Spleen (tissue), 11 donors: Measurements from ENCODE around the gene VAMP2. TPM values are rescaled to one million over a fixed set of nuclear protein-coding genes. Genes with fewer than 3 reads are reported as not detected.
A peak's percentile ranks its signal among the peaks of the same experiment; 100 is the strongest.

ENCODE experiments used
- DNase-seq: peaks from one replicate; pipeline ENCODE4 v3.0.0-alpha.2; 2020
- H3K27ac ChIP-seq, 8 donors: fragments of 200-600 bp; sonication (generic) in 7 of 8; 1 replicate in 4 of 8; 2 replicates in 4 of 8; pipeline versions ENCODE4 v1.5.0 to v1.8.0; 2016 to 2021; ENCODE audit warnings: inconsistent platforms in 4 of 8, mild to moderate bottlenecking in 4 of 8, moderate library complexity in 1 of 8
- H3K27me3 ChIP-seq, 7 donors: fragments of 200-600 bp; sonication (generic) in 6 of 7; replicated peaks in 1 of 7; 1 replicate in 4 of 7; 2 replicates in 3 of 7; pipeline versions ENCODE4 v1.5.0 to v1.8.0; 2016 to 2021; ENCODE audit warnings: inconsistent platforms in 3 of 7, mild to moderate bottlenecking in 1 of 7
- H3K36me3 ChIP-seq, 6 donors: fragments of 200-600 bp; sonication (generic) in 5 of 6; 1 replicate in 4 of 6; 2 replicates in 2 of 6; pipeline versions ENCODE4 v1.5.0 to v1.8.0; 2016 to 2021; ENCODE audit warnings: inconsistent platforms in 2 of 6
- H3K4me1 ChIP-seq, 6 donors: fragments of 200-600 bp; sonication (generic) in 5 of 6; 1 replicate in 3 of 6; 2 replicates in 3 of 6; pipeline versions ENCODE4 v1.5.0 to v1.8.0; 2016 to 2021; ENCODE audit warnings: inconsistent platforms in 3 of 6
- H3K4me3 ChIP-seq, 8 donors: fragments of 200-600 bp; sonication (generic) in 7 of 8; 1 replicate in 4 of 8; 2 replicates in 4 of 8; pipeline versions ENCODE4 v1.5.0 to v1.8.0; 2016 to 2021; ENCODE audit warnings: inconsistent platforms in 4 of 8, mild to moderate bottlenecking in 4 of 8, moderate library complexity in 2 of 8
- H3K9me3 ChIP-seq, 8 donors: fragments of 200-600 bp; sonication (generic) in 7 of 8; 1 replicate in 4 of 8; 2 replicates in 4 of 8; pipeline versions ENCODE4 v1.5.0 to v1.8.0; 2016 to 2021; ENCODE audit warnings: inconsistent platforms in 4 of 8
- POLR2A ChIP-seq, 3 donors: fragments of 450-650 bp; IDR thresholded peaks; one replicate each; pipeline ENCODE4 v1.5.1; 2017; ENCODE audit warnings: antibody characterized with exemption in 3 of 3, mild to moderate bottlenecking in 1 of 3
- POLR2AphosphoS5 ChIP-seq, 3 donors: sonication (generic); formaldehyde crosslinking; IDR thresholded peaks; one replicate each; pipeline ENCODE4 v1.5.1; 2017; ENCODE audit warnings: antibody characterized with exemption in 3 of 3
- WGBS, 5 donors: extraction: QIAGEN DNeasy Blood & Tissue Kit in 3 of 5; methylation state at CpG; one replicate each; pipeline versions ENCODE4 v1.1.5 to v1.1.7; 2013 to 2018; 5-methylcytosine and 5-hydroxymethylcytosine counted together
- intact Hi-C: fragments of 100-400 bp; cut with DNase I; formaldehyde crosslinking; loops from one replicate; pipeline ENCODE4 v1.15.0; 2023; ENCODE audit warnings: low total_unique reads
- polyA plus RNA-seq, 3 donors: library from polyadenylated mRNA; stranded (reverse); fragments of 200-250 nt; gene quantifications; one replicate each; pipeline ENCODE4 v1.2.1, GENCODE V29; 2013
- total RNA-seq, 7 donors: library from RNA; depleted of rRNA in 3 of 7; stranded (reverse); fragments of >200 nt in 3 of 7; fragmentation: NEBNext Ultra II Directional in 4 of 7; extraction: Animal tissue kit (Norgen Biotek cat#: 25700) in 4 of 7; gene quantifications; one replicate each; pipeline versions ENCODE4 v1.1.0 to v1.2.1, GENCODE V29; 2016 to 2021
- TF ChIP-seq, protein P1 (sequence below), 11 experiments: fragments of 200-600 bp in 7 of 11; fragments of 450-650 bp in 4 of 11; sonication (generic) in 4 of 11; IDR thresholded peaks in 8 of 11; conservative IDR thresholded peaks in 3 of 11; 1 replicate in 7 of 11; 2 replicates in 4 of 11; pipeline versions ENCODE4 v1.4.0 to v1.8.0; 2016 to 2021; ENCODE audit warnings: antibody characterized with exemption in 11 of 11, inconsistent platforms in 4 of 11, mild to moderate bottlenecking in 1 of 11
- donor health status: healthy with polysubstance abuse.
- donor health status: DM: no; HTN: no; CAD: no; lungs with moderate emphysema.
- donor health status: DM: no; HTN: no; CAD: no.
- donor health status: Bipolar disorder and iron deficiency.
- donor health status: healthy.
- donor health status: DM: no; HTN: no; CAD: no.
- donor health status: DM: yes; HTN: yes; CAD: no.

VAMP2 gene
- total and polyA plus RNA-seq, 10 donors, result 37.5 to 94.8 (median 54.5) TPM

DNA sequence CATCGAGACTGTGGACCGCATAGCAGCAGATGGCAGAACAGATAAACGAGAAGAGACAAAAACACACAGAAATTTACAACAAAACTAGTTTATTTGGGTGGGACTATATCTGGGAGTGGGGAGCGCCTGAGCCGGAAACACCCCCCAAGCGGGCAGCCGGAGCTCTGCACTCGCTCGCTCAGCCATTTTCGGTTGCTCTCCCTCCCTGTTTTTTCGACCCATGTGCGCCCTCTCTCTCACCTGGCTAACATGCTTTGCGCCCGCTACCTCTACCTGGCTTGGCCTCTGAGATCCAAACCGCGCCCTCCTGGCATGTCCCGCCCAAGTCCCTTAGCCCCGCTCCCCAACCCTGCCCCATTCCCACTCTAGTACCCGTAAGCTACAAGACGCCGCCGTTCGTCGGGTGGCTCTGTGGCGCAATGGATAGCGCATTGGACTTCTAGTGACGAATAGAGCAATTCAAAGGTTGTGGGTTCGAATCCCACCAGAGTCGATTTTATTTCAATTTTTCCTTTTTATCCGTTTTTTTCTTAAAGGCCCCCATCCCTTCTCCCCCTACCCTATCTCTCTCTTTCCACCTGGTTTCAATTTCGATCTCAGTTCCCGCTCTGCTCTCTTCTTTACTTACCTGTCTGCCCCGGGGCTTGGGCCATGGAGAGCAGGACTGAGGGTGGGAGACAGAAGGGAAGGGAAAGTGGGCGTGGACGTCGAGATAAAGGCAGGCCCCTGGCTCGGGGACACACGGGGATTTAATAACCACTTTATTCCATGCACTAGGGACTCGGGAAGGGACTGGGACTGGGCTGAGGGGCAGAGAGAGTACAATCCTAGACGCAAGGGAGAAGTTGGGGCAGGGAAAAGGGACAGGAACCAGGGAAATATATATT is 42.0 kb downstream of the VAMP2 start:
- peak; percentile 86 for DNase-seq
- WGBS, 5 donors, result 1 to 2% (median 1%) methylated on average over 40 of the region's 40 CpGs
- intact Hi-C loops, result no loop called here
- peaks cover 4 to 87% (median 54%) of the 10 kb centered on the region in 7 donors for H3K27me3 ChIP-seq
- peak overlapping the region in 7 of 8 donors; percentile 20 to 89 (median 81) for H3K27ac ChIP-seq
- TF ChIP-seq, protein P1, sequence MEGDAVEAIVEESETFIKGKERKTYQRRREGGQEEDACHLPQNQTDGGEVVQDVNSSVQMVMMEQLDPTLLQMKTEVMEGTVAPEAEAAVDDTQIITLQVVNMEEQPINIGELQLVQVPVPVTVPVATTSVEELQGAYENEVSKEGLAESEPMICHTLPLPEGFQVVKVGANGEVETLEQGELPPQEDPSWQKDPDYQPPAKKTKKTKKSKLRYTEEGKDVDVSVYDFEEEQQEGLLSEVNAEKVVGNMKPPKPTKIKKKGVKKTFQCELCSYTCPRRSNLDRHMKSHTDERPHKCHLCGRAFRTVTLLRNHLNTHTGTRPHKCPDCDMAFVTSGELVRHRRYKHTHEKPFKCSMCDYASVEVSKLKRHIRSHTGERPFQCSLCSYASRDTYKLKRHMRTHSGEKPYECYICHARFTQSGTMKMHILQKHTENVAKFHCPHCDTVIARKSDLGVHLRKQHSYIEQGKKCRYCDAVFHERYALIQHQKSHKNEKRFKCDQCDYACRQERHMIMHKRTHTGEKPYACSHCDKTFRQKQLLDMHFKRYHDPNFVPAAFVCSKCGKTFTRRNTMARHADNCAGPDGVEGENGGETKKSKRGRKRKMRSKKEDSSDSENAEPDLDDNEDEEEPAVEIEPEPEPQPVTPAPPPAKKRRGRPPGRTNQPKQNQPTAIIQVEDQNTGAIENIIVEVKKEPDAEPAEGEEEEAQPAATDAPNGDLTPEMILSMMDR (IDR thresholded peaks at IDR 0.05 in 8 of 11, conservative IDR thresholded peaks at IDR 0.05 in 3 of 11), result peak in 5 of 11 experiments; percentile 16 to 43 (median 28)
- TF ChIP-seq POLR2AphosphoS5 (IDR thresholded peaks at IDR 0.05), result no peak
- H3K4me3 ChIP-seq, result peak overlapping the region; percentile 37 to 86 (median 54)
- no peaks in the 10 kb centered on the region for H3K36me3 ChIP-seq
- H3K9me3 ChIP-seq, result no peaks in the 10 kb centered on the region
- H3K4me1 ChIP-seq, result peaks cover 67 to 93% (median 87%) of the 10 kb centered on the region in 6 donors

DNA sequence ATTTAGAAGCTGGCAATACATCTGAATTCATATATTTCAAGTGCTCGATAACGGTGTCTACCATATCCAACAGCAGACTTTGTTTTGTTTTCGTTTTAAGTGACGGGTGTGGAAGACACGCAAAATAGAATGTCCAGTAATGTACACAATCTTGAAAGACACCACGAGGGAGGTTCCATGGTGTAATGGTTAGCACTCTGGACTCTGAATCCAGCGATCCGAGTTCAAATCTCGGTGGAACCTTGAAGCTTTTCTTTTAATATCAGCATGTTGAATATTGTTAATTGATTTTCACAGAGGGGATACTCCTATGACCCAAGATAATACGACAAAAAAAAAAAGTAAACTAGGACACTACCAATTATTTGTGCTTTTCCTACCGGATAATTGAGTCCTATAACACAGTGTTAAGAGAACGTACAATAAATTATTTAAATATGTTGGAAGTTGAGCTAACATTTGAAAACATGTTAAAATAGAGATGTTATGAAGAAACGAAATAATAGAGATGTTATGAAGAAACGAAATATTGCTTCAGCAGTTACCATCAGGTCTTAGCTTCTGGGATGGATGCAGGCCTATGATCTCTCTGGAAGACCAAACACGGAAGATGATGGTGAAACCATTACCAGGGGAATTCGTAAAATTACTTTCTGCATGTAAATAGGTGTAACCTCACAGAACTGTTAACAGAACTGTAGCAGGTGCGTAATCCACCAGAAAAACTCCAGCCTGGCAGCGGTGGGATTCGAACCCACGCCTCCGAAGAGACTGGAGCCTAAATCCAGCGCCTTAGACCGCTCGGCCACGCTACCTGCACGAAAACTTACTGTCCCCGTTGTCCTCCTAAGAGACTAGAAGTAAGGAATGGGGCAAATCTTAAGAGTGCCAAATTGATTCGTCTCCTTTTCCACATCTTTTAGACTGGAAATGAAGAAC is 42.9 kb downstream of the VAMP2 start:
- TF ChIP-seq POLR2AphosphoS5 (IDR thresholded peaks at IDR 0.05) (peak in 1 of 3 donors; percentile 29), POLR2A (IDR thresholded peaks at IDR 0.05) (no peak)
- TF ChIP-seq, protein P1 (IDR thresholded peaks at IDR 0.05 in 8 of 11, conservative IDR thresholded peaks at IDR 0.05 in 3 of 11), result no peak
- Histone ChIP-seq H3K36me3 (no peaks in the 10 kb centered on the region), H3K9me3 (no peaks in the 10 kb centered on the region), H3K27ac (peak overlapping the region; percentile 55 to 89 (median 82)), H3K27me3 (peaks cover 4 to 86% (median 49%) of the 10 kb centered on the region in 7 donors), H3K4me3 (peak overlapping the region; percentile 46 to 86 (median 57)), H3K4me1 (peaks cover 58 to 84% (median 78%) of the 10 kb centered on the region in 6 donors)
- 1% methylated on average over 24 to 28 of the region's 28 CpGs for WGBS, 5 donors
- peak; percentile 87 for DNase-seq
- intact Hi-C loops, result no loop called here

DNA sequence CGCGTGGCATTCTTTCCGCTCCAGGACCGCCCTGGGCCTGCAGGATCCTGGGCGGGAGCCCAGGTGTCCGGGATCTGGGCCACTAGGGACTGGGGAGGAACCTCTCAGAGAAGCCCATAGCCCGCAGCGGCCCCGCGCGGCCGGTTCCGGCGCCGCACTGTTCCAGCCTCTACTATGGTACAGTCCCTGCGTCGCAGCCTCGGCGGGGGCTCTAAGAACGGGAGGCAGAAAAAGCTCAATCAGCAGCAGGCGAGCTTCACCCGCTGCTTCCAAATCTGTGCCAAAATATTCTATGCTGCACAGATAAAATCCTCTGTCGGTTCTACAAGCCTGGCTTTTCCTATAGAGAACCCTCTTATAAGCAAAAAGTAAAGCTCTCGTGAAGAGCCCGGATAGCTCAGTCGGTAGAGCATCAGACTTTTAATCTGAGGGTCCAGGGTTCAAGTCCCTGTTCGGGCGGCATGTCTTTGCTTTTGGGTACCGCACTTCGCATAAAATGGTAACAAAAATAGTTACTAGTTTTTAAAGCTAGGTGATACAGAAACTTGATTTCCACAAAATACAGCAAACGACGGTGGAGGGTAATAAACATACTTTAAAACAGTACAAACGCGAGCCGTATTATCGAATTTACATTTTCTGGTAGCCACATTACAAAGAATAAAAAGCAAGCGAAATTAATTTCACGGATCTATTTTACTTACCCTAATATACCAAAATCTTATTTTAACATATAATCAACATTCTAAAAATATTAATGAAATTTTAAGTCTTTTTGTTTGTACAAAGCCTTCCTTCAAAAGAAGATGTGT is 43.8 kb downstream of the VAMP2 start:
- Histone ChIP-seq H3K36me3 (no peaks in the 10 kb centered on the region), H3K27me3 (peaks cover 4 to 86% (median 45%) of the 10 kb centered on the region in 7 donors), H3K9me3 (no peaks in the 10 kb centered on the region), H3K4me1 (peaks cover 49 to 75% (median 69%) of the 10 kb centered on the region in 6 donors), H3K27ac (peak overlapping the region; percentile 55 to 89 (median 82)), H3K4me3 (peak overlapping the region; percentile 46 to 86 (median 56))
- intact Hi-C loops, result no loop called here
- peak; percentile 97 for DNase-seq
- TF ChIP-seq POLR2AphosphoS5 (IDR thresholded peaks at IDR 0.05) (peak in 1 of 3 donors; percentile 61), POLR2A (IDR thresholded peaks at IDR 0.05) (no peak)
- TF ChIP-seq, protein P1 (IDR thresholded peaks at IDR 0.05 in 8 of 11, conservative IDR thresholded peaks at IDR 0.05 in 3 of 11), result peak; percentile 59 to 93 (median 87)
- 0 to 1% (median 0%) methylated on average over 33 to 38 of the region's 38 CpGs for WGBS, 5 donors
